ENCODE results near the gene FAM83D. TPM values are rescaled to one million over a fixed set of nuclear protein-coding genes. Genes with fewer than 3 reads are reported as not detected.
A peak's percentile ranks its signal among the peaks of the same experiment; 100 is the strongest.

The FAM83D gene
- total RNA-seq, 1 experiment from 2014 or later, result 86.3 TPM

- no peak overlapping the region for H3K27ac Mint-ChIP-seq (ENCODE audit: unreplicated experiment)
- peaks cover 6% of the 10 kb centered on the region for H3K4me1 Mint-ChIP-seq (ENCODE audit: low read depth, unreplicated experiment)
- ChIA-PET CTCF (interaction anchor here (0.6 to 0.7 kb wide), 2 partner anchors 26 to 262 kb away, joined by 3 read pairs; partner anchors contain the start of gene FAM83D), POLR2A (no interaction called here)
- Histone ChIP-seq H3K4me3 (ENCODE audit: low read depth, low read length) (no peak overlapping the region), H3K9me3 (no peaks in the 10 kb centered on the region), H3K36me3 (ENCODE audit: control insufficient read depth, insufficient read depth, low read length) (peaks cover 17% of the 10 kb centered on the region), H3K27me3 (replicated peaks; ENCODE audit: control insufficient read depth, insufficient read depth, low read length) (no peaks in the 10 kb centered on the region), H3K4me1 (no peaks in the 10 kb centered on the region)
- no peak overlapping the region for H3K4me3 Mint-ChIP-seq (ENCODE audit: unreplicated experiment)
- DNase-seq, result no peak
- H3K36me3 Mint-ChIP-seq (ENCODE audit: insufficient read depth, unreplicated experiment), result peaks cover 79% of the 10 kb centered on the region
- intact Hi-C loops (cut with micrococcal nuclease; ENCODE audit: unreplicated experiment), result no loop called here
- BruUV-seq (replicated peaks), result TSS peak; percentile 24
- TF ChIP-seq CTCF (IDR thresholded peaks at IDR 0.05; ENCODE audit: insufficient read depth in 1 of 2, low read depth in 1 of 2, low read length in 1 of 2, severe bottlenecking in 1 of 2, unreplicated experiment in 1 of 2), result no peak
- no peaks in the 10 kb centered on the region for H3K9me3 Mint-ChIP-seq (ENCODE audit: unreplicated experiment)
- H3K27me3 Mint-ChIP-seq (ENCODE audit: insufficient read depth, unreplicated experiment), result no peaks in the 10 kb centered on the region
Measured at GRCh38 chr20:38952153-38952552, 25.9 kb downstream of the FAM83D start.

DNA sequence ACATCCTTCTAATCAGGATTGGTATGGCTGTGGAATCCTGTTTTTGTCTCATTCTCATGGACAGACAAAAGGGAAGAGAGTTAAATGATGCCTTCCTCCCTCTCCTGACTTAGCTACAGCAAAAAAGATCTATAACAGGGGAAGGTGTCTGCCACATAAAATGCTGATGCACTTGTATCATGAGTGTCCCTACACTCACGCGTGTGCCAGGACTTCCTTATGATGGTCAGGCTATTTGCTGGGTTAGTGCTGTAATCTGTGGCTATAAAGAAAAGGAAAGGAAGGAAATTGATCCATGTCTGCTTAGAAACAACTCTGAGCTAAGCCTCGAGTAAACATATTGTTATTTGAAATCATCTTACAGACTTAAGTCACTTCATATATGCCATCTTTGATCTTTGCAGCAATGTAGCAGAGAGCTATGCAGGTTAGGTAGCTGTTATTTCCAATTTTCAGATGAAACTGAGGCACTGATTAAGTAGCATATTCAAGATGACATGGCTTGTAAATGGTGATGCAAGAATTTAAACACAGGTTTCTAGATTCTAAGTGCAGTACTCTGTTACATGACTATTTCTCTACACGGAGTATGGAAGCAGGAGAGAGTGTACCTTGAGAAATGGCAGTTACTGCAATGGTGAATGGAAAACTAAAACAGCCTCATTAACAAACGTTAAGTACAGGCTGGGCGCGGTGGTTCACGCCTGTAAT lies 27.6 kb downstream of the FAM83D start:
- H3K4me1 ChIP-seq, result no peaks in the 10 kb centered on the region
- H3K36me3 Mint-ChIP-seq (ENCODE audit: insufficient read depth, unreplicated experiment), result peaks cover 65% of the 10 kb centered on the region
- no peaks in the 10 kb centered on the region for H3K9me3 Mint-ChIP-seq (ENCODE audit: unreplicated experiment)
- H3K4me3 Mint-ChIP-seq (ENCODE audit: unreplicated experiment), result no peak overlapping the region
- ChIA-PET CTCF (interaction anchor here (0.7 to 1.7 kb wide), 3 partner anchors 8 to 62 kb away, joined by 3 to 6 read pairs (median 5); partner anchors contain the start of genes DHX35 and FAM83D), POLR2A (interaction anchor here (1.0 to 1.4 kb wide), 2 partner anchors 8 to 28 kb away, joined by 3 to 6 read pairs; partner anchors contain the start of genes DHX35 and FAM83D)
- DNase-seq, result no peak
- H3K27ac Mint-ChIP-seq (ENCODE audit: unreplicated experiment), result no peak overlapping the region
- H3K9me3 ChIP-seq, result no peaks in the 10 kb centered on the region
- TF ChIP-seq CTCF (IDR thresholded peaks at IDR 0.05; ENCODE audit: insufficient read depth in 1 of 2, low read depth in 1 of 2, low read length in 1 of 2, severe bottlenecking in 1 of 2, unreplicated experiment in 1 of 2), result no peak
- no peaks in the 10 kb centered on the region for H3K27me3 Mint-ChIP-seq (ENCODE audit: insufficient read depth, unreplicated experiment)
- H3K4me3 ChIP-seq (ENCODE audit: low read depth, low read length), result no peak overlapping the region
- peaks cover 6% of the 10 kb centered on the region for H3K4me1 Mint-ChIP-seq (ENCODE audit: low read depth, unreplicated experiment)
- H3K27me3 ChIP-seq (replicated peaks; ENCODE audit: control insufficient read depth, insufficient read depth, low read length), result no peaks in the 10 kb centered on the region
- BruUV-seq (replicated peaks), result no TSS peak
- H3K36me3 ChIP-seq (ENCODE audit: control insufficient read depth, insufficient read depth, low read length), result peaks cover 11% of the 10 kb centered on the region
- intact Hi-C loops (cut with micrococcal nuclease; ENCODE audit: unreplicated experiment), result no loop called here

DNA sequence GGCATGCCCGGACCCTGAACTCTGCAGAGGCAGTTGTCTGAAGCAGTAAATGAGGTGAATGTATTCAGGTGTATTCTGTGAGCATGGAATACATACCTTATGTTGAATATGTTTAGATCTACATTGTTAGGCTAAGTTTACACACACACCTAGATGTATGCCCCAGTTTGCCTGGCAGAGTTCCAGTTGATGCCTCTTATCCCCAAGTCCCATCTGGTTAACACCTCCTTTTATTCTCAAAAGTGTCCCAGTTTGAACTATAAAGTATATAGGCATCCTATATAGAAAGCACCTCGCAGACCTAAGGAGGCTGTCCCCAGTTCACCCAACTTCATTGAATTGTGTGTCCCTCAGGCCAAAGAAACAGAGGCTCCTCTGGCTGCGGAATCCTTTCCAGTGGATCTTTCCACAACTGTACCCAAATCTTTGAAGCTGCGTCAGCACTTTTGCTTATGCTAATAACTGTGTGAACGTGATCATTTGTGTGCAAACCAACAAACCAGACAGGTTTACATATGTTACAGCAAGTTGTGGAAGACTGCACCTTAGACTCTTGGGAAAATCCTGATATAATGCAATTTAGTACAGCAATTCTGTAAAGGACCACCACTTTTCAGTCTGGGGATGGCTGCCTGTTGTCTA lies 31.1 kb downstream of the FAM83D start:
- TF ChIP-seq CTCF (IDR thresholded peaks at IDR 0.05; ENCODE audit: insufficient read depth in 1 of 2, low read depth in 1 of 2, low read length in 1 of 2, severe bottlenecking in 1 of 2, unreplicated experiment in 1 of 2), result no peak
- CTCF ChIA-PET, result no interaction called here
- H3K4me3 ChIP-seq (ENCODE audit: low read depth, low read length), result no peak overlapping the region
- peaks cover 6% of the 10 kb centered on the region; the same call in 1 of the 2 replicates for H3K4me1 ChIP-seq
- no peak for DNase-seq
- H3K27me3 ChIP-seq (replicated peaks; ENCODE audit: control insufficient read depth, insufficient read depth, low read length), result no peaks in the 10 kb centered on the region
- H3K4me3 Mint-ChIP-seq (ENCODE audit: unreplicated experiment), result no peak overlapping the region
- no peak overlapping the region for H3K27ac Mint-ChIP-seq (ENCODE audit: unreplicated experiment)
- BruUV-seq (replicated peaks), result no TSS peak
- no peaks in the 10 kb centered on the region for H3K27me3 Mint-ChIP-seq (ENCODE audit: insufficient read depth, unreplicated experiment)
- no peaks in the 10 kb centered on the region for H3K9me3 Mint-ChIP-seq (ENCODE audit: unreplicated experiment)
- H3K9me3 ChIP-seq, result no peaks in the 10 kb centered on the region
- POLR2A ChIA-PET, result no interaction called here
- H3K4me1 Mint-ChIP-seq (ENCODE audit: low read depth, unreplicated experiment), result peaks cover 20% of the 10 kb centered on the region
- intact Hi-C loops (cut with micrococcal nuclease; ENCODE audit: unreplicated experiment), result no loop called here
- H3K36me3 ChIP-seq (ENCODE audit: control insufficient read depth, insufficient read depth, low read length), result peaks cover 2% of the 10 kb centered on the region
- H3K36me3 Mint-ChIP-seq (ENCODE audit: insufficient read depth, unreplicated experiment), result peaks cover 46% of the 10 kb centered on the region

Data from Caco-2 (cell line).